H1 (cell line): ENCODE data around the gene WFDC5. TPM values are rescaled to one million over a fixed set of nuclear protein-coding genes. Genes with fewer than 3 reads are reported as not detected.

Experiments
- BACH1 ChIP-seq: IDR thresholded peaks from 2 replicates; pipeline ENCODE4 v1.6.1; 2012; ENCODE audit warnings: low read length, improper control_type of control experiment
- CBX5 ChIP-seq: fragments of 300-800, 300-1000 bp; sonication (generic); IDR thresholded peaks from 2 replicates; pipeline ENCODE4 v1.7.1; 2016; ENCODE audit warnings: antibody characterized with exemption, low read length, low read depth
- CEBPB ChIP-seq: IDR thresholded peaks from 2 replicates; pipeline ENCODE4 v1.6.1; 2012; ENCODE audit warnings: low read depth, low read length
- CHD1 ChIP-seq: IDR thresholded peaks from 2 replicates; pipeline ENCODE4 v1.6.1; 2012; ENCODE audit warnings: low read depth, low read length, improper control_type of control experiment
- GTF2F1 ChIP-seq: IDR thresholded peaks from 2 replicates; pipeline ENCODE4 v1.6.1; 2012; ENCODE audit warnings: low read depth, low read length, improper control_type of control experiment, borderline replicate concordance
- HDAC6 ChIP-seq: IDR thresholded peaks from one replicate; pipeline ENCODE4 v1.7.1; 2012; ENCODE audit warnings: low read depth, mild to moderate bottlenecking, inconsistent platforms, low read length, moderate library complexity
- JUND ChIP-seq: IDR thresholded peaks from 2 replicates; pipeline ENCODE4 v1.6.1; 2011; ENCODE audit warnings: mild to moderate bottlenecking, improper control_type of control experiment, low read length
- KDM1A ChIP-seq: fragments of 200-600, 300-600 bp; sonication (generic); IDR thresholded peaks from 2 replicates; pipeline ENCODE4 v1.7.1; 2016; ENCODE audit warnings: mild to moderate bottlenecking, low read length, borderline replicate concordance
- KDM4A ChIP-seq: IDR thresholded peaks from one replicate; pipeline ENCODE4 v1.7.1; 2012; ENCODE audit warnings: low read depth, mild to moderate bottlenecking, moderate library complexity, low read length, inconsistent platforms; ENCODE audit not compliant: severe bottlenecking
- KDM5A ChIP-seq: fragments of 200-600 bp; IDR thresholded peaks from 2 replicates; pipeline ENCODE4 v1.7.1; 2012; ENCODE audit warnings: mild to moderate bottlenecking, low read length, inconsistent platforms, mixed read lengths
- MAFK ChIP-seq: IDR thresholded peaks from 2 replicates; pipeline ENCODE4 v1.6.1; 2012; ENCODE audit warnings: low read depth, mild to moderate bottlenecking, improper control_type of control experiment, low read length
- NRF1 ChIP-seq: IDR thresholded peaks from 2 replicates; pipeline ENCODE4 v1.6.1; 2011; ENCODE audit warnings: mild to moderate bottlenecking, low read depth, low read length, improper control_type of control experiment
- PHF8 ChIP-seq: fragments of 200-600 bp; sonication (generic); conservative IDR thresholded peaks from 2 replicates; pipeline ENCODE4 v1.7.1; 2012; ENCODE audit warnings: low read depth, mild to moderate bottlenecking, inconsistent platforms, low read length, moderate library complexity
- POLR2A ChIP-seq, 2 experiments: IDR thresholded peaks; 1 replicate in 1 of 2; 2 replicates in 1 of 2; pipeline ENCODE4 v1.6.1; 2011; ENCODE audit warnings: low read depth in 2 of 2, low read length in 2 of 2, mild to moderate bottlenecking in 2 of 2; ENCODE audit errors: control extremely low read depth in 1 of 2
- POU5F1 ChIP-seq: IDR thresholded peaks from 2 replicates; pipeline ENCODE4 v1.6.1; 2011; ENCODE audit warnings: low read depth, mild to moderate bottlenecking, low read length, moderate library complexity
- RAD21 ChIP-seq, 2 experiments: IDR thresholded peaks in 1 of 2; conservative IDR thresholded peaks in 1 of 2; 2 replicates each; pipeline ENCODE4 v1.6.1; 2011; ENCODE audit warnings: low read depth in 2 of 2, low read length in 2 of 2, improper control_type of control experiment in 1 of 2, inconsistent platforms in 1 of 2, mild to moderate bottlenecking in 1 of 2, moderate library complexity in 1 of 2
- RNF2 ChIP-seq: fragments of 200-900, 300-1000 bp; sonication (generic); IDR thresholded peaks from 2 replicates; pipeline ENCODE4 v1.7.1; 2016; ENCODE audit warnings: borderline replicate concordance, low read depth, mild to moderate bottlenecking, antibody characterized with exemption, low read length; ENCODE audit not compliant: poor library complexity, severe bottlenecking; ENCODE audit errors: missing control alignments
- SIRT6 ChIP-seq: IDR thresholded peaks from one replicate; pipeline ENCODE4 v1.7.1; 2012; ENCODE audit warnings: low read length, inconsistent platforms
- SP2 ChIP-seq: IDR thresholded peaks from 2 replicates; pipeline ENCODE4 v1.6.1; 2012; ENCODE audit warnings: mild to moderate bottlenecking, low read length, inconsistent platforms
- SP4 ChIP-seq: IDR thresholded peaks from 2 replicates; pipeline ENCODE4 v1.6.1; 2012; ENCODE audit warnings: low read length, inconsistent platforms
- SUZ12 ChIP-seq: fragments of 200-600 bp; sonication (generic); IDR thresholded peaks from 2 replicates; pipeline ENCODE4 v1.6.1; 2012; ENCODE audit warnings: mild to moderate bottlenecking, inconsistent platforms, low read length, moderate library complexity, mixed read lengths
- TAF1 ChIP-seq: IDR thresholded peaks from 2 replicates; pipeline ENCODE4 v1.6.1; 2011; ENCODE audit warnings: mild to moderate bottlenecking, low read depth, low read length
- TAF7 ChIP-seq: optimal IDR thresholded peaks from 2 replicates; pipeline ENCODE3; 2011; ENCODE audit warnings: low read depth, mild to moderate bottlenecking, inconsistent platforms, low read length, moderate library complexity, borderline replicate concordance
- TBP ChIP-seq: IDR thresholded peaks from 2 replicates; pipeline ENCODE4 v1.6.1; 2011; ENCODE audit warnings: low read depth, low read length, improper control_type of control experiment
- TCF12 ChIP-seq: IDR thresholded peaks from 2 replicates; pipeline ENCODE4 v1.6.1; 2011; ENCODE audit warnings: low read depth, mild to moderate bottlenecking, low read length
- TEAD4 ChIP-seq: IDR thresholded peaks from 2 replicates; pipeline ENCODE4 v1.6.1; 2012; ENCODE audit warnings: low read depth, low read length, inconsistent platforms, mixed read lengths
- polyA plus RNA-seq, 7 experiments: library from polyadenylated mRNA; depleted of rRNA in 3 of 7; stranded (reverse) in 5 of 7; unstranded in 2 of 7; fragments of >200 nt in 5 of 7; fragments of 200-250 nt in 2 of 7; gene quantifications; 1 replicate in 5 of 7; 2 replicates in 1 of 7; 4 replicates in 1 of 7; pipeline versions ENCODE4 v1.2.1 to v1.2.3, GENCODE V29; 2011 to 2013; ENCODE audit warnings: missing spikeins in 2 of 7, mixed read lengths in 2 of 7
- total RNA-seq: library from RNA; stranded (reverse); fragmentation: NEBNext Ultra II Directional; extraction: Animal tissue kit (Norgen Biotek cat#: 25700); gene quantifications from 2 replicates; pipeline ENCODE4 v1.2.1, GENCODE V29; 2021

WFDC5 gene
- total and polyA plus RNA-seq, 2 of the 8 experiments (the other 6 are each of a cell fraction or from before 2014, with no cell fraction given) = not detected

- TF ChIP-seq KDM4A = peak; percentile 63
- TF ChIP-seq HDAC6 = no peak
- no peak for TF ChIP-seq CHD1
- TF ChIP-seq TAF7 = peak; percentile 27
- no peak for TF ChIP-seq JUND
- TF ChIP-seq SP2 = no peak
- TF ChIP-seq TCF12 = 0 out of 2 replicates have a peak, but pooled peaks have one; percentile 14
- TF ChIP-seq POLR2A (IDR thresholded peaks at IDR 0.05; ENCODE audit: control extremely low read depth in 1 of 2, low read depth in 2 of 2, low read length in 2 of 2) = no peak
- no peak for TF ChIP-seq RNF2
- TF ChIP-seq KDM1A = no peak
- no peak for TF ChIP-seq PHF8
- TF ChIP-seq SP4 = no peak
- TF ChIP-seq GTF2F1 = peak; percentile 58; the same call in 1 of the 2 replicates
- TF ChIP-seq NRF1 = no peak
- TF ChIP-seq RAD21 (IDR thresholded peaks at IDR 0.05 in 1 of 2, conservative IDR thresholded peaks at IDR 0.05 in 1 of 2; ENCODE audit: low read depth in 2 of 2, low read length in 2 of 2) = peak; percentile 48 to 52; a peak in 3 of 4 replicates
- TF ChIP-seq CEBPB = no peak
- no peak for TF ChIP-seq CBX5
- 0 out of 2 replicates have a peak, but pooled peaks have one; percentile 32 for TF ChIP-seq TEAD4
- no peak for TF ChIP-seq MAFK
- no peak for TF ChIP-seq KDM5A
- no peak for TF ChIP-seq SIRT6
- TF ChIP-seq POU5F1 = no peak
- 0 out of 2 replicates have a peak, but pooled peaks have one; percentile 43 for TF ChIP-seq TAF1
- peak; percentile 73; the same call in 1 of the 2 replicates for TF ChIP-seq BACH1
- no peak; the same call in 1 of the 2 replicates for TF ChIP-seq TBP
- no peak for TF ChIP-seq SUZ12
Observed at GRCh38 chr20:45098103-45098773, 16.7 kb downstream of the WFDC5 start (continued).
